ENCODE results near the gene EFCAB11.

DNA sequence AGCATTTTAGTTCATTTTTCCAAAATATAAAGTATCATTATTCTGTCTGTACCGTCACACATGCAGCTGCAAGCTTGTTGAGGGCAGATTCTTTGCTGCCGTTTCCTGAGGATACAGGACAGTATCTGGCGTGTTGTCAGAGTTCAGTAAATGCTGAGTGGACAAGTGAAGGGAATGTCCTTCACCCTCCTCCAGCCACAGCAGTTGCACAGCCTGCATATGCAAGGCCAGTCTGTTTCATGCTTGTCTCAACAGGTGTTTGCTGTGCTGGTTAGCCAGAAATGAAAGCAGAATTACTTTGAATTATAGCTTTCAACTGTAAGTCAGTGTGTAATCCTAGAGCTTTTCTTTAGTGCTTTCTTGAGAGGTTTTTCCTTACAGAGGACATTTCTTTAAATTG is 37.7 kb upstream of the EFCAB11 start:
- no peak for TF ChIP-seq ZNF281 (CRISPR knock-in tag; IDR thresholded peaks at IDR 0.05)
- TF ChIP-seq, protein P1, sequence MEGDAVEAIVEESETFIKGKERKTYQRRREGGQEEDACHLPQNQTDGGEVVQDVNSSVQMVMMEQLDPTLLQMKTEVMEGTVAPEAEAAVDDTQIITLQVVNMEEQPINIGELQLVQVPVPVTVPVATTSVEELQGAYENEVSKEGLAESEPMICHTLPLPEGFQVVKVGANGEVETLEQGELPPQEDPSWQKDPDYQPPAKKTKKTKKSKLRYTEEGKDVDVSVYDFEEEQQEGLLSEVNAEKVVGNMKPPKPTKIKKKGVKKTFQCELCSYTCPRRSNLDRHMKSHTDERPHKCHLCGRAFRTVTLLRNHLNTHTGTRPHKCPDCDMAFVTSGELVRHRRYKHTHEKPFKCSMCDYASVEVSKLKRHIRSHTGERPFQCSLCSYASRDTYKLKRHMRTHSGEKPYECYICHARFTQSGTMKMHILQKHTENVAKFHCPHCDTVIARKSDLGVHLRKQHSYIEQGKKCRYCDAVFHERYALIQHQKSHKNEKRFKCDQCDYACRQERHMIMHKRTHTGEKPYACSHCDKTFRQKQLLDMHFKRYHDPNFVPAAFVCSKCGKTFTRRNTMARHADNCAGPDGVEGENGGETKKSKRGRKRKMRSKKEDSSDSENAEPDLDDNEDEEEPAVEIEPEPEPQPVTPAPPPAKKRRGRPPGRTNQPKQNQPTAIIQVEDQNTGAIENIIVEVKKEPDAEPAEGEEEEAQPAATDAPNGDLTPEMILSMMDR (IDR thresholded peaks at IDR 0.05), result no peak
- no peak for TF ChIP-seq PREB (CRISPR knock-in tag; IDR thresholded peaks at IDR 0.05; ENCODE audit: borderline replicate concordance)
- TF ChIP-seq, protein P2, sequence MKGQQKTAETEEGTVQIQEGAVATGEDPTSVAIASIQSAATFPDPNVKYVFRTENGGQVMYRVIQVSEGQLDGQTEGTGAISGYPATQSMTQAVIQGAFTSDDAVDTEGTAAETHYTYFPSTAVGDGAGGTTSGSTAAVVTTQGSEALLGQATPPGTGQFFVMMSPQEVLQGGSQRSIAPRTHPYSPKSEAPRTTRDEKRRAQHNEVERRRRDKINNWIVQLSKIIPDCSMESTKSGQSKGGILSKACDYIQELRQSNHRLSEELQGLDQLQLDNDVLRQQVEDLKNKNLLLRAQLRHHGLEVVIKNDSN (CRISPR knock-in tag; IDR thresholded peaks at IDR 0.05), result no peak
- TF ChIP-seq TCF7 (CRISPR knock-in tag; IDR thresholded peaks at IDR 0.05; ENCODE audit: low read depth), result no peak
- no peak for TF ChIP-seq NFE2L1 (CRISPR knock-in tag; IDR thresholded peaks at IDR 0.05)
- no peak for TF ChIP-seq ZNF263 (CRISPR knock-in tag; IDR thresholded peaks at IDR 0.05; ENCODE audit: low read depth)
- TF ChIP-seq ZNF232 (CRISPR knock-in tag; IDR thresholded peaks at IDR 0.05), result no peak
- no peak for TF ChIP-seq ATF1 (CRISPR knock-in tag; IDR thresholded peaks at IDR 0.05)
